HG02973 (cell line): Measurements from ENCODE around the gene MIEF2.

Source experiments
- ATAC-seq: cut with Tn5 transposase; IDR thresholded peaks from one replicate; pipeline ENCODE4 v1.9.1; 2021; ENCODE audit warnings: moderate library complexity; ENCODE audit not compliant: unreplicated experiment

Gene MIEF2

DNA sequence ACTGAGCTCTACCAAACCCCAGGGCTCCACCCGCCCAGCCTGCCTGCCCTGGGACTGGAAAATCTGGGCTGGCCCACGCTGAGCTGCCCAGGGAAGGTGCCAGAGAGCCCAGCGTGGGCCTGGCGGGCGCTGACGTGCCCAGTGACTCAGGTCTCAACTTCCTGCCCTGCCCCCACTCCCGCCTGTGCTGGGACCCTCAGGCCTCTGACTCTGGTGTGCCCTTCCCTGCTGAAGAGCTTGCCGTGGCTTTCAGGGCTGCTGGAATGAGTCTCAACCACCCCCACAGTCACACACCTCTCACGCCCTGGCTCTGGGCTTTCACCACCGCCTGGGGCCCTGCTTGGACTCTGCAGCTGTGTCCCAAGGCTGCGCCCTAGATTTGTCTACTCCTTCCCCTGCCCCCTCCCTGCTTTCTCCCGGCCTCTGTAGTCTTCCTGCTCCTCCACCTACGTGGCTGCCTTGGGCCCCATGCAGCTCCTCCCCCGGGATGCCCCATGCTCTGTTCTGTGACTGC, 24.7 kb upstream of the MIEF2 start:
- ATAC-seq, result no peak

DNA sequence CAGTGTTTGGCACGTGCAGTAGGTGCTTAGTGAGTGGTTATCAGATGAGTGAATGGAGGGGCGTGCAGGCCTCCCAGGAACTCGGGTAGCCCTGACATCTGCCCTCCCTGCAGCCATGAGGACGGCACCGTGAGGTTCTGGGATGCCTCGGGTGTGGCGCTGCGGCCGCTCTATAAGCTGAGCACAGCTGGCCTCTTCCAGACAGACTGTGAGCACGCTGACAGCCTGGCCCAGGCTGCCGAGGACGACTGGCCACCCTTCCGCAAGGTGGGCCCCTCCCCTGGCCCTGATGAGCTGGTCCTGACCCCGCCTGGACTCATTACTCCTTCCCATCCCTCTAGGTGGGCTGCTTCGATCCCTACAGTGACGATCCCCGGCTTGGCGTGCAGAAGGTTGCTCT, 24.0 kb upstream of the MIEF2 start:
- ATAC-seq, result no peak

DNA sequence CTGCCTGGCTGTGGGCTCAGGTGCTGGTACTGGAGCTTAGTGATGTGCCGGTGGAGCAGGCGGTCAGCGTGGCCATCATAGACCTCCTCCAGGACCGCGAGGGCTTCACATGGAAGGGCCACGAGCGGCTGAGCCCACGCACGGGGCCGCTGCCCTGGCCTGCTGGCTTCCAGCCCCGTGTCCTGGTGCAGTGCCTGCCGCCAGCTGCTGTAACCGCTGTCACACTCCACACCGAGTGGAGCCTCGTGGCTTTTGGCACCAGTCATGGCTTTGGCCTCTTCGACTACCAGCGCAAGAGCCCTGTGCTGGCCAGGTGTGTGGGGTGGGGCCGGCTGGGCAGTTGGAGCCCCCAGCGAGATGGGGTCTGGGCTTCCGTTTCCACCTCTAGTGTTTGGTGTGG, 23.0 kb upstream of the MIEF2 start:
- no peak for ATAC-seq

DNA sequence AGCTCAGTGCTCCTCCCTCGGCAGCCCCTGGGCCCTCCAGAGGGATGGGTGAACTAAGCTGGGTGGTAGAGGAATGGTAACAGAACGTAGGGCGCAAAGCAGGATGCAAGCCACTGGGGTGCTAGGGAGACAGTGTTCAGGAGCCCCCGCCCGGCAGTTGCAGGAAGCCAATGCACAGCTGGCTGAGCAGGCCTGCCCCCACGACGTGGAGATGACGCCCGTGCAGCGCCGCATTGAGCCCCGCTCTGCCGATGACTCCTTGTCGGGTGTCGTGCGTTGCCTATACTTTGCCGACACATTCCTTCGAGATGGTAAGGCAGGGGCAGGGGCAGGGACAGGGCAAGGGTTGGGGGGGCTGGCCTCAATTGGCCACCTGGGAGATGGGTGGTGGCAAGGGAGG, 22.2 kb upstream of the MIEF2 start:
- no peak for ATAC-seq

DNA sequence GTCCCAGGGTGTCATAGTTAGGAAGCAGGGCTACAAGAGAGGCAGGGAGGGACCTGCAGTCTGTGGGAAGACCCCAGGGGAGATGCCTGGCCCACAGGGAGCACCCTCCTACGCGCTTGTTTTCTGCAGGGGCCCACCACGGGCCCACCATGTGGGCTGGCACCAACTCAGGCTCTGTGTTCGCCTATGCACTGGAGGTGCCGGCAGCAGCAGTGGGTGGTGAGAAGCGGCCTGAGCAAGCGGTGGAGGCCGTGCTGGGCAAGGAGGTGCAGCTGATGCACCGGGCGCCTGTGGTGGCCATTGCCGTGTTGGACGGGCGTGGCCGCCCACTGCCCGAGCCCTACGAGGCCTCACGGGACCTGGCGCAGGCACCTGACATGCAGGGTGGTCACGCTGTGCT, 20.0 kb upstream of the MIEF2 start:
- ATAC-seq, result no peak

DNA sequence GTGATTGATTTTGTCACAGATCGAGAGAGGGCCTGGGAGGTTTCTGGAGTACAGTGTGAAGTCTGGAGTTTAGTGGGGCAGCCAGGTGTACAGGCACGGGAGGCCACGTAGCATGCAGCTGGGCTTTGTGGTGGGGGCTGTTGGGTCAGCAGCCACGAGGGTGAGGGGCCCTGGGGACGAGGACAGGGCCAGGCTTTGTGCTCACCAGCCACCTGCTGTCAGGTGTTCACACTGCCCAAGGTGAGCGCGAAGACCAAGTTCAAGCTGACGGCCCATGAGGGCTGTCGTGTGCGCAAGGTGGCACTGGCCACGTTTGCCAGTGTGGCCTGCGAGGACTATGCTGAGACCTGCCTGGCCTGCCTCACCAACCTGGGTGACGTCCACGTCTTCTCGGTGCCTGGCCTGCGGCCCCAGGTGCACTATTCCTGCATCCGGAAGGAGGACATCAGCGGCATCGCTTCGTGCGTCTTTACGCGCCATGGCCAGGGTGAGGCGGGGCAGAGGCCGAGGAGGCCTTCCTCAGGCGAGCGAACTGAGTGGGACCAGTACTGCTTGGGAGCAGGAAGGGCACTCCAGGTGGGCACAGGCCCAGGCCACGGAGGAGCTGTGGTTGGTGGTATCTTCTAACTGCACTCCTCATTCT, 19.1 kb upstream of the MIEF2 start:
- no peak for ATAC-seq

DNA sequence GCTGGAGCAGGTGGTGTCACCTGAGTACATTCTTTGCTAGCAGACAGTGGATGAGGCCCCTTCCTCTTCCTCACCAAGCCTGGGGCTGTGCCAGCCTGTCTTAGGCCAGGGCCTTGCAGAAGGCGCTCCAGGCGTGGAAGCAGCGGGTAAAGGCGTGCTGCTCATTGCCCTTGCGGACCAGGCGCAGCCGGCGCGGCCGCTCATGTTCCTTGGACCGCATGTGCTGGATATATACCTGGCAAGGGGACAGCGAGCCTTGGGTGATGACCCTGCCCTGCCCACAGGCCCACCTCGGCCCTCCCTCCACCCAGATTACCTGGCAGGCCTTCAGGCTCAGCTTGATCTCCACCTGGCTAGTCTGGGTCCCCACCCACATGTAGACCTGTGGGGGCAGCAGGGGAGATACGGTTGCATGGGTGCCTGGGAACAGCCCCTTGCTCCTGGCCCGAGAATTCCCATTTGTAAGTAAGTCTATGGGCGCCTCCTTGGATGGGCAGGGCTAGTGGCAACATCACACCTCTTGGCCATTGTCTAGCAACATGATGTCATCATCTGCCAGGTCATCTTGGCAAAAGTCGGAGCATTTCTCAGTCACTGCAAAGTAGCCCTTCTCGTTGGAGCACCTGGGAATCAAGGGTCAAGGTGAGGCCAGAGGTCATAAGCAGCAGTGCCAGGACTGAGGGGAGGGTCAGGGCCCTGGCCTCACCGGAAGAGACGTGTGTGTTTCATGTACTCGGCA, 15.3 kb upstream of the MIEF2 start:
- ATAC-seq, result no peak

DNA sequence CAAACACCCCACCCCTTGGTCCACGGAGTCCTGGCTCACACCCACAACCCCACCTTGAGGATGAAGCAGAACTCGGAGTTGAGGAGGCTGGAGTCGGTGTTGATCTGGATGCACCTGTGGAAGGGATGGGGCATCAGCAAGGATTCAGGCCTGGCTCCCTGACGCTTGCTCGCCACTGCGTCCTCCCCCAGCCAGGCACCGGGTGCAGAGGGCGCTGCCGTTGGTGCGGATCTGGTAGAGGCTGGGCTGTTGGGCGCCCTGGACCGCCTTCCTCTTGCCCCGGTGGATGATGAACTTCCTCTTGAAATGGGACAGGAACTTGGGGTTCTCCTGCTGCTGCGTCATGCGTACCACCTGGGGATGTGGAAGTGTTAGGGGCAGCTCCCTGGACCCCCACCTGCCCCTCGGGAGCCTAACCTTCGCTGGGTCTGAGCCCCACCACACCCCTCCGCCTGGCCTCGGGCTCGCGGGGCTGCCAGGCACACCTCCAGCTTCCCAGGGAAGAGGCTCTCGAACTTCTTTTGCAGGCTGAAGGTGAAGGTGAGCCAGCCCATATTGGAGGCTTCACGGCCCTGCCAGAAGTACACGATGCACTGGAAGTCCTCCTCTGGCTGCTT, 14.2 kb upstream of the MIEF2 start:
- ATAC-seq, result no peak

DNA sequence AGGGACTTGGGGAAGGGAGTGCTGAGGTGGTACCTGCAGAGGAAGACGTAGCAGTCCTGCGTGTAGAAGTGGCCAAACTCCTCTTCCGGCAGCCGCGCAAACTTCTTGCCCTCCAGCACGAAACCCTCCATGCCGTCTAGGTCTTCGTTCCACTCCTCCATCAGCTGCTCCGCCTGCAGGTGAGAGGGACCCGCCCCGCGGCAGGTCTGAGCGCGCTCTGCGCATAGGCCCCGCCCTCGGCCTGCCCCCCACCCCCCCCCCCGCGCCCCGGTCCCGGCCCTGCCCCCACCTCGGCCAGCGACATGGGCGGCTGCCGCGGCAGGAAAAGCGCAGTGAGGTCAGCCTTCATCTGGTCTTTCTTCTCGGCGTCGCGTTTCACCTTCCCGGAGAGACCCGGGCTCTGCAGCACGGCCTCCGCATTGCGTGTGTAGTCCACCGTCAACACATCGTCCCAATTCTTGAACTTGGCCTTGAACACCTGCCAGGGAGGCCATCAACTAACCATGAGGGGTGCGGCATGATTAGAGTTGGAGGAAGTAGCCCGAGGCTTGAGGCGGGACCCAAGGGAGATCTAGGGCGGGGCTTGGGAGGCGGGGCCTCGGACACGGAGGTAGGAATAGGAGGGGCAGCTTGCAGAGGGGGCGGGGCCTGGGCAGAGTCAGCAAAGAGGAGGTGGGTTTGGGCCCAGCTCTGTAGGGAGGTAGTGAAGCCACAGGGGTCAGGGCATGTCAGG, 13.4 kb upstream of the MIEF2 start:
- ATAC-seq, result no peak

DNA sequence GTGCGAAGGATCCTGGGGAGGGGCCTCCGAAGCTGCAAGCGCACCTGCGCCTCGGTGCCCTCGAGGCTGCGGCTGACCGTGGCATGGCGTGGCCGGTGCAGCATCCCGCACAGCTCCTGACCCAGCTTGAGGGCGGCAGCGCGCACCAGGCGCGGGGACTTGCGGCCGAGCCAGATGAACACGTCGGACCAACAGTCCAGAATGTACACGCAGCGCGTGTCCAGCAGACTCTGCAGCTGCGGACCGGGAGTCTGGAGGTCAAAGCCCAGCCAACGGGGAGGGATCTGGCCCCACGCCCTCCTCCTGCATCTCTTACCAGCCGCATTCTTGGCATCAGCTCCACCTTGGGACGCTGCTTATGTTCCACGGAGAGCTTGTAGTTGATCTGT, 12.9 kb upstream of the MIEF2 start:
- no peak for ATAC-seq

DNA sequence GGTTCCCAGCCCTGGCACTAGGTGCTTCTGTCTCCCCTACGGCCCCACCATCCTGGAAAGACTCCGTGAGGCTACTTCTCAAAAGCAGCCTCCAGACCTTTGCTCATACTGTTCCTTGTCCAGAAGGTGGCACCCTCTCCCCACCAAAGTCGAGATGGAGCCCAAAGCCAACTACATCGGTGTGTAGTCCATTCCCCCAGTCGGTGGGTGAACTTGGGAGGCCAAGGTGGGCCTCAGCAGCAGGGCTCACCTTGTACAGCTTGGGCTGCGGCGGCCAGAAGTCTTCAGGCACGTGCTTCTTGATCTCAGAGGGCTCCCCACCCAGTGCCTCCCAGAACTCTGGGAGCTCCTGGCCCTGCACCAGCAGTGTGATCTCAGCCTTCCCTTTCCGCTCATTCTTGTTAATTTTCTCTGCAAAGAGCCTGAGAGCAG, 12.1 kb upstream of the MIEF2 start:
- no peak for ATAC-seq

DNA sequence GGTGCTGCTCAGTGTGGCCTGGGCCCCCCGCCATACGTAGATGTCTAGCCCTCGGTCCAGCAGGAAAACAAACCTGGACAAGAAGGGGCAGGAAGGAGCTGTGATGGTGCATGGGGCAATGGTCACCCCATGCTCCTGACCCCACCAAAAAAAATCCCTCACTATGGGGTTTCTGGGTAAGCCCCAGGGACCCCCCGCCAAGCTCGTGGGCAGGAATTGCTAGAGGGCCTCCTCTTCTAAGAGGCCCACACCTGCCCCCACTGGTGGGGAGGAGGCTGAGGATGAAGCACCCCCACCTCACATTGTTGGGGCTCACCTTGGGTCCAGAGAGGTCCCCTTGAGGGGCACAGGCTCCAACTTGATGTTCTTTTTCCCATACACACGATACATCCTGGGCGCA, 11.7 kb upstream of the MIEF2 start:
- ATAC-seq, result no peak

DNA sequence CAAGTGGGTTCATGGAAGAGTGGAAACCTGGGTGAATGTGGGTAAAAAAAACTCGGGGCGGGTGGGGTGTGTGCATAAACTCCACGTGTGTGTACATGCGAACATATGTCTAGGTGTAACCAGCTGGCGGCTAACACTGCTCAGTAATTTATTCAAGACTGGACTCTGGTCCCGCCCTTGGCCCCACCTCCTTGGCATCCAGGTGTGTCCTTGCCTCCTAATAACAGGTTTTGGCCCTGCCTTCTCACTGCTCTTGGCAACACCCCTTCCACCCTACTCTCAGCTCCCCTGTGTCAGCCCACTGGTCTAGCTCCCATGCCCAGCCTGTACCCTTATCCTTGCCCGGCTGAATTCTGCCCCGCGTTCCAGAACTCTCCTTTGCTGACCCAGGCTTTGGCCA, 10.2 kb upstream of the MIEF2 start:
- no peak for ATAC-seq

DNA sequence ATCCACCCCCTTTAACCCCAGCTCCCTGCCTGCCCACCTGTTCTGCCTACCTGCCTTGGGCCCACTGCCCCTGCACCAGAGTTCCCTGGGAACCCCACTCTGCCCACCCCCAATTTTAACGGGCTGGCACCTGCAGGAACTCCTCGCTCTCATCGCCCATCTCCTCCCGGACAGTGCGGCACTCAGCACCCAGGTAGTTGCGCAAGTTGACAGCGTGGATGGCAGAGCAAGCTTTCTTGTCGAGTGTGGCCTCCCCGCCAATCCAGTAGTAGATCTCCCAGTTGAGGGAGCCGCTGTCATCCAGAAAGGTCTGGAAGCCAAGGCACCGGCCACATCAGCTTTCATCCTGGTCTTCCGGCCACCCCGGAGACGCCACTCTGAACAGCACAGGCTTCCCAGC, 9.8 kb upstream of the MIEF2 start:
- ATAC-seq, result no peak

DNA sequence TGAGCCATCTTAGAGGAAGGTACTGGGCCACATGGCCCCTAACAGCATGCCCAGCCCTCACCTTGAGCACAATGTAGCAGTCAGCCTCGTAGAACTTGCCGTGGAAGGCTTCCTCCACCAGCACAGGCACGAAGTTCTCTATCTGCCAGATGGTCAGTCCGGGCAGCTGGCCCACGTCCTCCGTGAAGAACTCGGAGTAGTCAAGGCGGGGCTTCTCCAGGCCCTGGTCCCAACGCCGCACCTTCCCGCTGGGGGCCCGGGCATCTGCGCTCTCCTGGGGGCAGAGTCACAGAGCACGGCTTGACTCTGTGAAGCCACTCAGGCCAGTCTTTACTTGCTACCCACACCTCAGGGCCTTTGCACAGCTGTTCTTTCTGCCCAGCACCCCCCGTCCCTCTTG, 9.3 kb upstream of the MIEF2 start:
- ATAC-seq, result no peak

DNA sequence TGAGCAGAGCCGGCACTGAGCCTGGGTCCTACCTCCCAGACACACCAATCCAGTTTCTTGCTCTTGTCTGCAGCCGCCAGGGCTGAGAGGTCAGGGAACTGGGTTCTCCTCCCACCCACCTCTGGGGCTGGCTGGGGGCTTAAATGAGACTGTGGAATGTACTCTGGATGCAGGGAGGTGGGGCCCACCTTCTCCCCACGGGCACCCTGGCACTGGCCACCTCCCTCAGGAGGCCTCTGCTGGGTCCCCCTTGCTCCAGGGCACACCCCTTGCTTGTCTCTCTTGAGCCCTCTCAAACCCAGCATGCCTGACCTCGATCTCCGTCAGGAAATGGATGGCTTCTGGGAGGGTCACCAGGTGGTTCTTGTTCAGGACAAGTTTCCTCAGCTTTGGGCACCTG, 8.3 kb upstream of the MIEF2 start:
- no peak for ATAC-seq

DNA sequence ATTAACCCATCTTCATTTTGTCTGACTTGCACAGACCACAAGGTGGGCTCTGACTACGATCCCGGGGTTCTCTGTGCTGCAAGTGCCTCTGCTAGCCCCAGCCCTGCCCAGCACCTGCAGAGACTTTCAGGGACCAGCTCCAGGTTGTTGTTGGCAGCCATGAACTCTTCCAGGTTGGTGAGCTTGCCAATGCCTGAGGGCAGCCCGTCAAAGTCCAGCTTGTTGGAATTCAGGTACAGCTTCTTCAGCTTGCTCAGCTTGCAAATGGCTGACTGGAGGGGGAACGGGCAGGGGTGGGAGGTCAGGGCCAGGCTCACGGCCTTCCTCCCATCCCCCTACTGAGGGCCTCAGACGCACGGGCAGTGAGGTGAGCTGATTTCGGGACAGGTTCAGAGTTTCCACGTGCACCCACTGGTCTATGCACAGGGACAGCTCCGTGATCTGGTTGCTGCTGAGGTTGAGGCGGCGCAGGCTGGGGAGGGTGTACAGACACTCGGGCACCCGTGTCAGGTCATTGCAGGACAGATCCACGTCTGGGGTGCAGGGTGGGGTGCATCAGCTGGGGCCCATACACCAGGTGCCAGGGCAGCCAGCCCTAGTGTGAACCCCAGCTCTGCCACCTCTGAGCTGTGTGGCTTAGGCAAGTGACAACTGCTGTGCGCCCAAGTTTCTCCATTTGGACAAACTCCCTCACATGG, 7.1 kb upstream of the MIEF2 start:
- ATAC-seq, result no peak

DNA sequence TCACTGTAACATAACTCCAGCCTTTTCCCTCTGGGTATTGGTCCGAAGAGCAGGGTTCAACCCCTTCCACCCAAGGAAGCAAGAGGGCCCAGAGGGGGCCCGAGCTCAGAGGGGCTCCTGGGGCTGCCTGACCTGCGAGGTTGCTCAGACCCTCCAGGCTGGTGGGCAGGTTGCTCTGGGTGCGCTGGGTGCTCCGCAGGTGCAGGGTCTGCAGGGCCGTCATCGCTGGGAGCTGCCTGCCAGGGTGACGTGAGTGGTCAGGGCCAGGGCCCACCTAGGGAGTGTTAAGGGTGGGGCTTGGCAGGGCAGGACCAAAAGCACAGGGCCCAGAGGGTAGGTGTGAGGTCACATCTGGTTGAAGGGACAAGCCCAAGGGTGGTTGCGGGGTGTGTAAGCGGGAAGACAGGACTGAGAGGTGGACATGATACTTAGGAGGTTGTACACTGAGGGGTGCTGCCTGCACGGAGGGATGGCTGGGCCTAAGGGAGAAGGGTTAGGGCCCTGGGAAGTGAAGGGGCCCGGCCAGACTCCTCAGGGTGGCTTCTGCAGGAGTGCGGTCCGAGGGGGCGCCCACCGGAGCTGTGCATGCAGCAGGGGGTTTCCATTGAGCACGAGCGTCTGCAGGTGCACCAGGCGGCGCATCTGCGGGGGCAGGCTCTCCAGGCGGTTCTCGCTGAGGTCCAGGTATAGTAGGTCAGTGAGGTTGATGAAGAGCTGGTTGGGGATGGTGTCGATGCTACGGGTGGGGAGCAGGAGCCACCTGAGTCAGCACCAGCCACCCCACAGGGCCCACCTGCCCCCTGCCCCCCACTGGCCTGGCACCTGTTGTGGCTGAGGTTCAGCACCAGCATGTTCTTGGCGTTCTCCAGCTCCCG, 6.3 kb upstream of the MIEF2 start:
- no peak for ATAC-seq

DNA sequence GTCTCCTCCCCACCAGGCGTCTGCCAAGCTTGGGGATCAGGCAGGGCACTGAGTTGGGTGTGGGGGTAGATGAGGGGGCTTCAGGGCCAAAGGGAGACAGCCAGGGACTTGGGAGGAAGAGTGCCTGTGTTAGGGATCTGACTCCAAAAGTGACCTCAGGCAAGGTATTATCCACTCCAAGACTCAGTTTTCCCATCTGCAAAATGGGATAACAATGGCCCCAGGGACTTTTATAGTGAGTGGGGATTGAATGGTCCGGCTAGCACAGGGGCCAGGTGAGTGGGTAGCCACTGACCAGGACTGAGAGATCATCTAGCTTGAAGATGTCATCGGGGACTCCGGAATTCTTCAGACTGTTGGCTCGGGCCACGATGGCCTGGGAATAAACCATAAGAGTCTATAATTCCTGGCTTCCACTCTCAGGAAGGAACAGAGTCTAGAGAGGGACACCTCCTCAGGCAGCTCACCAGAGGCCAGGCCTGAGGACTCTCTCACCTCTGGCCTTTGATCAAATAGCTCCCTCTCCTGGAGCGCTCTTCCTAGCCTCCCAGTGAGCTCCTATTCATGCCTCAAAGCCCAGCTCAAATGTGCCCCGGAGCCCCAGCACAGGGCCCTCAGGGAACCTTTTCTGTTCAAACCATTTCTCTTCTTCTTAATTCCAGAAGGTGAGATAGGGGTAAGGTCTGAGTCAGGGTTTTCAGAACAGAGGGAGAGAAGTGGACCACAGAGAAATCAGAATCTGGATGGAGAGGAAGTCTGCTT, 5.4 kb upstream of the MIEF2 start:
- no peak for ATAC-seq
